Vagina (tissue), 2 donors: ENCODE results near the gene ZNF407. TPM values are rescaled to one million over a fixed set of nuclear protein-coding genes. Genes with fewer than 3 reads are reported as not detected.

Experiments used
- DNase-seq, 2 donors: peaks; one replicate each; pipeline ENCODE4 v3.0.0-alpha.2; 2017; ENCODE audit errors: extremely low spot score in 2 of 2
- H3K27ac ChIP-seq: fragments of 200-600 bp; sonication (generic); one replicate; pipeline ENCODE4 v1.5.1; 2019
- H3K27me3 ChIP-seq: fragments of 200-600 bp; sonication (generic); one replicate; pipeline ENCODE4 v1.5.1; 2019
- H3K36me3 ChIP-seq, 2 donors: fragments of 200-600 bp; sonication (generic); one replicate each; pipeline ENCODE4 v1.5.1; 2017 to 2019
- H3K4me1 ChIP-seq: fragments of 200-600 bp; sonication (generic); one replicate; pipeline ENCODE4 v1.5.1; 2019
- H3K4me3 ChIP-seq, 2 donors: fragments of 200-600 bp; sonication (generic); 1 replicate in 1 of 2; 2 replicates in 1 of 2; pipeline ENCODE4 v1.5.1; 2016 to 2019
- H3K9me3 ChIP-seq: fragments of 200-600 bp; sonication (generic); one replicate; pipeline ENCODE4 v1.5.1; 2019
- POLR2A ChIP-seq, 2 donors: fragments of 450-650 bp; IDR thresholded peaks; one replicate each; pipeline ENCODE4 v1.6.1; 2017; ENCODE audit warnings: antibody characterized with exemption in 2 of 2, mild to moderate bottlenecking in 2 of 2, moderate library complexity in 2 of 2
- POLR2AphosphoS5 ChIP-seq, 2 donors: sonication (generic); formaldehyde crosslinking; IDR thresholded peaks; one replicate each; pipeline ENCODE4 v1.9.0; 2017; ENCODE audit warnings: antibody characterized with exemption in 2 of 2, mild to moderate bottlenecking in 2 of 2, low read depth in 1 of 2; ENCODE audit not compliant: insufficient read depth in 1 of 2
- intact Hi-C: fragments of 100-400 bp; cut with DNase I; formaldehyde crosslinking; loops from one replicate; pipeline ENCODE4 v1.15.1; 2023
- total RNA-seq: library from RNA; depleted of rRNA; stranded (reverse); fragments of >200 nt; gene quantifications from one replicate; pipeline ENCODE4 v1.2.3, GENCODE V29; 2016
- TF ChIP-seq, protein P1 (sequence below), 3 experiments: fragments of 450-650 bp in 2 of 3; fragments of 200-600 bp in 1 of 3; sonication (generic) in 1 of 3; IDR thresholded peaks; one replicate each; pipeline ENCODE4 v1.5.1; 2017 to 2019; ENCODE audit warnings: antibody characterized with exemption in 3 of 3, mild to moderate bottlenecking in 2 of 3, moderate library complexity in 2 of 3

ZNF407 gene
- total RNA-seq, 1 donor from 2014 or later, result 15.5 TPM

DNA sequence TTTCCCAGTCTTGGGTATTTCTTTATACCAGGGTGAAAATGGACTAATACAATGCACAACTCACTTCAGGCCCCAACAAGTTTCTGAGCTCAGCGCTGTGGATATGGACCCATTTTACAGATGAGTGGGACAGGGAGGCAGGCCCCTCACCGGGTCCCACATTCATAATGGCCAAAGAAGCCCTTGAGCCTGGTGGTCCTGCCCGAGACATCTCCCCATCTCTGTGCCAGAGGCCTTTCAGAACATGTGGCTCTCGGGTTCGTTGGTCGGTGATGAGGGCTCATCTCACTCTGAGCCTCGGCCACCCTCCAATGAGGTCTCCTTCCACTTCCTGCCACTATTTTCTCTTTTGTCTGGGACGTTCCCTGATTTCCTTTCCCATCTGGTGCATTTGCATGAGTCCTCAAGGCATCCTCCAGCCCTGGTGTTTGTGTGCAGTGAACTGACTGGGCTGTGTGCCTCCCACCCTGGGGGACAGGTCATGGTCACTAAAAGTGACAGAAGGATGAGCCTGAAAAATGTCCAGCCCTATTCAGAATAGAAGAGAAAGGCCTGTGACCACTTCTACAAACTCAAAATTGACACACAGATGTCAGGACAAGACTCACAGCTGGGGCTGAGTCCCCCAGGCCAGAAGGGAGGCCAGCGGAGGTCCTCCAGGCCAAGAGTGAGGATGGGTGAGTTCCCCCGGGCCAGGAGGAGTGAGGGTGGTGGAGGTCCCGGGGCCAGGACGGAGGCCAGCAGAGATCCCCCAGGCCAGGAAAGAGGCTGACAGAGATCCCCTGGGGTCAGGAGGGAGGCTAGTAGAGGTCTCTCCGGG, 476.7 kb downstream of the ZNF407 start:
- Histone ChIP-seq H3K4me3 (no peak overlapping the region), H3K27me3 (no peaks in the 10 kb centered on the region), H3K36me3 (no peaks in the 10 kb centered on the region), H3K27ac (no peak overlapping the region), H3K4me1 (peaks cover 17% of the 10 kb centered on the region), H3K9me3 (no peaks in the 10 kb centered on the region)
- DNase-seq, result peak in 1 of 2 donors; percentile 71
- TF ChIP-seq, protein P1, sequence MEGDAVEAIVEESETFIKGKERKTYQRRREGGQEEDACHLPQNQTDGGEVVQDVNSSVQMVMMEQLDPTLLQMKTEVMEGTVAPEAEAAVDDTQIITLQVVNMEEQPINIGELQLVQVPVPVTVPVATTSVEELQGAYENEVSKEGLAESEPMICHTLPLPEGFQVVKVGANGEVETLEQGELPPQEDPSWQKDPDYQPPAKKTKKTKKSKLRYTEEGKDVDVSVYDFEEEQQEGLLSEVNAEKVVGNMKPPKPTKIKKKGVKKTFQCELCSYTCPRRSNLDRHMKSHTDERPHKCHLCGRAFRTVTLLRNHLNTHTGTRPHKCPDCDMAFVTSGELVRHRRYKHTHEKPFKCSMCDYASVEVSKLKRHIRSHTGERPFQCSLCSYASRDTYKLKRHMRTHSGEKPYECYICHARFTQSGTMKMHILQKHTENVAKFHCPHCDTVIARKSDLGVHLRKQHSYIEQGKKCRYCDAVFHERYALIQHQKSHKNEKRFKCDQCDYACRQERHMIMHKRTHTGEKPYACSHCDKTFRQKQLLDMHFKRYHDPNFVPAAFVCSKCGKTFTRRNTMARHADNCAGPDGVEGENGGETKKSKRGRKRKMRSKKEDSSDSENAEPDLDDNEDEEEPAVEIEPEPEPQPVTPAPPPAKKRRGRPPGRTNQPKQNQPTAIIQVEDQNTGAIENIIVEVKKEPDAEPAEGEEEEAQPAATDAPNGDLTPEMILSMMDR (IDR thresholded peaks at IDR 0.05), result no peak
- TF ChIP-seq POLR2AphosphoS5 (IDR thresholded peaks at IDR 0.05; ENCODE audit: insufficient read depth in 1 of 2, low read depth in 1 of 2), result no peak
- TF ChIP-seq POLR2A (IDR thresholded peaks at IDR 0.05), result no peak
- intact Hi-C loops, result no loop called here

GRCh38 chr18:75075016-75075305, 477.3 kb downstream of the ZNF407 start:
- no peak overlapping the region for H3K4me3 ChIP-seq

DNA sequence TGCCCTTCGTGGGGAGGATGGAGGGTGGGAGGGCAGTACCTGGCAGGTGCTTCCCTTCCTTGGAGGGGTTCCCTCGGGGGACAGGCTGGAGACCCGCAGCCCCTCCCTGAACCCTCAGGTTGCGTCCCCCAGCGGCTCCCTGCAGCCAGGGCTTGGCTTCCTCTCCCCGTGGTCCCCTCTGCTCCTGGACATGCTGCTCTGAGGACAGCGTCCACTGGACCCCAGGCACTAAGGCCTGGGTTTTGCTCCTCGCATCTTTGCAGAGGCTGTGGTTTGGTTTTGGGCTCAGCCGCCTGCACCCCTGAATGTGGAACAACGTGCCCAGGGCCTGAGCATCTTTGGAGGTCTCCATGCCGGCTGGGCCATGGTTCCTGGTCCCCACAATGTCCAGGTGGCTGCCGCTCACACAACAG, 477.8 kb downstream of the ZNF407 start:
- TF ChIP-seq, protein P1 (IDR thresholded peaks at IDR 0.05), result no peak
- TF ChIP-seq POLR2AphosphoS5 (IDR thresholded peaks at IDR 0.05; ENCODE audit: insufficient read depth in 1 of 2, low read depth in 1 of 2) (no peak), POLR2A (IDR thresholded peaks at IDR 0.05) (no peak)
- intact Hi-C loops, result no loop called here
- Histone ChIP-seq H3K4me1 (peaks cover 11% of the 10 kb centered on the region), H3K9me3 (no peaks in the 10 kb centered on the region), H3K36me3 (no peaks in the 10 kb centered on the region), H3K27ac (no peak overlapping the region), H3K4me3 (no peak overlapping the region), H3K27me3 (no peaks in the 10 kb centered on the region)
- peak in 1 of 2 donors; percentile 49 for DNase-seq

More at GRCh38 chr18:75075016-75075305, 477.3 kb downstream of the ZNF407 start:
- Histone ChIP-seq H3K27me3 (no peaks in the 10 kb centered on the region), H3K27ac (no peak overlapping the region), H3K4me1 (peaks cover 16% of the 10 kb centered on the region), H3K36me3 (no peaks in the 10 kb centered on the region), H3K9me3 (no peaks in the 10 kb centered on the region)
- intact Hi-C loops, result no loop called here
- TF ChIP-seq POLR2AphosphoS5 (IDR thresholded peaks at IDR 0.05; ENCODE audit: insufficient read depth in 1 of 2, low read depth in 1 of 2) (no peak), POLR2A (IDR thresholded peaks at IDR 0.05) (no peak)
- TF ChIP-seq, protein P1 (IDR thresholded peaks at IDR 0.05), result no peak
- peak in 1 of 2 donors; percentile 60 for DNase-seq

DNA sequence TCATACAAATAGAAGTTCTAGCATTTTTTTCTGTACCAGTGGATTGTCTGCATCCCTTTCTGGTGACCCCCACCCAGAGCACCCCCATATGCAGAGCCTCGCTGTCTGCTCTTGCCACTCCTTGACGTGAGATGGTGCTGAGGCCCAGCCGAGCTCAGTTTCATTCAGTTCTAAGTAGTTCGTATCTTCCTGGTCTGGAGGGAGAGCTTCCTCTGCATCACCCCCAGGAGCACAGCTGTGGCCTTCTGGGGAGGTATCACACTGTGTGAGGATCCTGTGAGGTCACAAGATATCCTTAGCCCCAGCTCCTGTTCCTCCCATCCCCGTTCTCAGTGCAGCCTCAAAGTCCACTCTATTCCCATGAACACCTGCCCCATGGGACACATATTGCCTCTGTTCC, 478.6 kb downstream of the ZNF407 start:
- H3K27me3 ChIP-seq, result no peaks in the 10 kb centered on the region
- peak in 1 of 2 donors; percentile 70 for DNase-seq
- no peaks in the 10 kb centered on the region for H3K9me3 ChIP-seq
- no peaks in the 10 kb centered on the region for H3K36me3 ChIP-seq
- peaks cover 6% of the 10 kb centered on the region for H3K4me1 ChIP-seq
- no peak overlapping the region for H3K27ac ChIP-seq
- H3K4me3 ChIP-seq, result no peak overlapping the region
- intact Hi-C loops, result no loop called here
- TF ChIP-seq POLR2A (IDR thresholded peaks at IDR 0.05), result no peak
- TF ChIP-seq, protein P1 (IDR thresholded peaks at IDR 0.05), result no peak
- no peak for TF ChIP-seq POLR2AphosphoS5 (IDR thresholded peaks at IDR 0.05; ENCODE audit: insufficient read depth in 1 of 2, low read depth in 1 of 2)

DNA sequence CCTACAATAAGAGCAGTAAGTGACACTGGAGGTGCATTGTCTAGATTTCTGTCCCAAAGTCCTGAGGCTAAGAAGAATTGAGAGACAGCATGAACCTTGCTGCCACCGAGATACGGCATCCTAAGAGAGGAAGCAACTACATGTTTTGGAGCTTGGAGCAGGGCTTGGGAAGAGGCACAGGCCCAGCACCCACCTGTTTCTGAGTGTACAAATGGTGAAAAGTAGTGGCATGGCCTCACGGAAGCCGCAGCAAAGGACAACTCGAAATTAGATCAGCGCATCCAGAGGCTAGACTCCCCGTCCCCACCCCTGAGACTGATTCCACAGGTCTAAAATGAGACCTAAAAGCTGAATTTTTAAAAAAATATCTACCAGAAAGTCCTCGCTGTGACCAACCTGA, 483.8 kb downstream of the ZNF407 start:
- no peak overlapping the region for H3K27ac ChIP-seq
- intact Hi-C loops, result no loop called here
- no peaks in the 10 kb centered on the region for H3K9me3 ChIP-seq
- no peak overlapping the region for H3K4me3 ChIP-seq
- TF ChIP-seq POLR2A (IDR thresholded peaks at IDR 0.05), result no peak
- no peak for TF ChIP-seq POLR2AphosphoS5 (IDR thresholded peaks at IDR 0.05; ENCODE audit: insufficient read depth in 1 of 2, low read depth in 1 of 2)
- TF ChIP-seq, protein P1 (IDR thresholded peaks at IDR 0.05), result no peak
- H3K4me1 ChIP-seq, result no peaks in the 10 kb centered on the region
- no peaks in the 10 kb centered on the region for H3K36me3 ChIP-seq
- peak in 1 of 2 donors; percentile 80 for DNase-seq
- H3K27me3 ChIP-seq, result no peaks in the 10 kb centered on the region
